Thymus (tissue), 11 donors: ENCODE measurements around the gene UCN. TPM values are rescaled to one million over a fixed set of nuclear protein-coding genes. Genes with fewer than 3 reads are reported as not detected.
"Not testable (repeated sequence)": the region's sequence is repeated elsewhere in the genome, so short reads cannot be mapped to it uniquely, and the experiment has no call there.

Experiments
- DNase-seq, 9 donors: peaks; one replicate each; pipeline ENCODE4 v3.0.0-alpha.2; 2013; ENCODE audit warnings: low spot score in 9 of 9, low read depth in 6 of 9, missing footprints in 1 of 9
- H3K27ac ChIP-seq, 2 donors: one replicate each; pipeline ENCODE4 v1.5.1; 2013; ENCODE audit warnings: control low read depth in 1 of 2, low read depth in 1 of 2, low read length in 1 of 2, mild to moderate bottlenecking in 1 of 2, moderate library complexity in 1 of 2
- H3K27me3 ChIP-seq, 2 donors: one replicate each; pipeline ENCODE4 v1.5.1; 2013; ENCODE audit warnings: low read length in 1 of 2; ENCODE audit not compliant: control insufficient read depth in 2 of 2, insufficient read depth in 1 of 2
- H3K36me3 ChIP-seq, 2 donors: one replicate each; pipeline ENCODE4 v1.5.1; 2013; ENCODE audit warnings: low read length in 1 of 2, mild to moderate bottlenecking in 1 of 2, moderate library complexity in 1 of 2; ENCODE audit not compliant: control insufficient read depth in 2 of 2, insufficient read depth in 2 of 2
- H3K4me1 ChIP-seq, 2 donors: one replicate each; pipeline ENCODE4 v1.5.1; 2013; ENCODE audit warnings: low read length in 2 of 2; ENCODE audit not compliant: control insufficient read depth in 2 of 2, insufficient read depth in 2 of 2
- H3K4me3 ChIP-seq, 2 donors: one replicate each; pipeline ENCODE4 v1.5.1; 2013; ENCODE audit warnings: low read length in 2 of 2, control low read depth in 1 of 2, mild to moderate bottlenecking in 1 of 2
- H3K9me3 ChIP-seq, 2 donors: one replicate each; pipeline ENCODE4 v1.5.1; 2013; ENCODE audit warnings: low read length in 1 of 2, mild to moderate bottlenecking in 1 of 2; ENCODE audit not compliant: control insufficient read depth in 2 of 2, insufficient read depth in 1 of 2
- WGBS: extraction: QIAGEN DNeasy Blood & Tissue Kit; methylation state at CpG from one replicate; pipeline ENCODE4 v1.1.7; 2013; 5-methylcytosine and 5-hydroxymethylcytosine counted together
- polyA plus RNA-seq: library from polyadenylated mRNA; stranded (reverse); fragments of 200-250 nt; gene quantifications from one replicate; pipeline ENCODE4 v1.2.3, GENCODE V29; 2013
- total RNA-seq: library from RNA; stranded (reverse); fragments of 120-200 nt; gene quantifications from one replicate; pipeline ENCODE4 v1.2.4, GENCODE V29; 2013
- donor health status: healthy.

Gene UCN
- total and polyA plus RNA-seq, 2 donors = 1.0 to 8.1 TPM

- H3K9me3 ChIP-seq = no peaks in the 10 kb centered on the region
- no peaks in the 10 kb centered on the region for H3K27me3 ChIP-seq
- 85% methylated on average over 8 of the region's 8 CpGs for WGBS
- no peak for DNase-seq
- no peak overlapping the region for H3K27ac ChIP-seq
- H3K4me1 ChIP-seq = peaks cover 14% of the 10 kb centered on the region in 2 donors
- H3K36me3 ChIP-seq = peaks cover 5 to 8% of the 10 kb centered on the region in 2 donors
- H3K4me3 ChIP-seq = no peak overlapping the region
These were observed 12.8 kb upstream of the UCN start for GRCh38 chr2:27320958-27321543.

GRCh38 chr2:27319839-27320238, 11.6 kb upstream of the UCN start:
- not testable (repeated sequence) for H3K27ac ChIP-seq, DNase-seq, H3K36me3 ChIP-seq, H3K4me3 ChIP-seq, H3K9me3 ChIP-seq, H3K27me3 ChIP-seq
- peaks cover 14% of the 10 kb centered on the region in 2 donors for H3K4me1 ChIP-seq
- 99% methylated on average over 15 of the region's 15 CpGs for WGBS

- WGBS = 94% methylated on average over 12 of the region's 12 CpGs
- DNase-seq = no peak
- H3K27ac ChIP-seq = no peak overlapping the region
These were observed 8.6 kb upstream of the UCN start for GRCh38 chr2:27316655-27317412.

GRCh38 chr2:27315122-27315521, 6.9 kb upstream of the UCN start:
- DNase-seq = no peak
- H3K9me3 ChIP-seq = no peaks in the 10 kb centered on the region
- no peak overlapping the region for H3K4me3 ChIP-seq
- no peak overlapping the region for H3K27ac ChIP-seq
- no peaks in the 10 kb centered on the region for H3K4me1 ChIP-seq
- 94% methylated on average over 8 of the region's 8 CpGs for WGBS
- no peaks in the 10 kb centered on the region for H3K27me3 ChIP-seq
- peaks cover 5 to 10% of the 10 kb centered on the region in 2 donors for H3K36me3 ChIP-seq

More at GRCh38 chr2:27316655-27317412, 8.6 kb upstream of the UCN start:
- Histone ChIP-seq H3K36me3 (peaks cover 5 to 8% of the 10 kb centered on the region in 2 donors), H3K4me3 (no peak overlapping the region), H3K27me3 (no peaks in the 10 kb centered on the region), H3K4me1 (no peaks in the 10 kb centered on the region), H3K9me3 (no peaks in the 10 kb centered on the region)

GRCh38 chr2:27314709-27315108, 6.5 kb upstream of the UCN start:
- Histone ChIP-seq H3K27ac (no peak overlapping the region), H3K4me1 (no peaks in the 10 kb centered on the region), H3K9me3 (no peaks in the 10 kb centered on the region), H3K4me3 (no peak overlapping the region), H3K36me3 (peaks cover 6 to 10% of the 10 kb centered on the region in 2 donors), H3K27me3 (no peaks in the 10 kb centered on the region)
- WGBS = 97% methylated on average over 9 of the region's 9 CpGs
- no peak for DNase-seq

- no peaks in the 10 kb centered on the region for H3K4me1 ChIP-seq
- no peak overlapping the region for H3K4me3 ChIP-seq
- 92% methylated on average over 8 of the region's 8 CpGs for WGBS
- no peaks in the 10 kb centered on the region for H3K9me3 ChIP-seq
- no peak for DNase-seq
- no peak overlapping the region for H3K27ac ChIP-seq
- peaks cover 0 to 2% of the 10 kb centered on the region in 2 donors for H3K27me3 ChIP-seq
- peaks cover 8 to 10% of the 10 kb centered on the region in 2 donors for H3K36me3 ChIP-seq
These were observed 5.8 kb upstream of the UCN start for GRCh38 chr2:27313882-27314645.

- H3K27ac ChIP-seq = no peak overlapping the region
- peaks cover 0 to 2% of the 10 kb centered on the region in 2 donors for H3K4me1 ChIP-seq
- H3K27me3 ChIP-seq = peaks cover 14 to 21% of the 10 kb centered on the region in 2 donors
- no peaks in the 10 kb centered on the region for H3K9me3 ChIP-seq
- peaks cover 10 to 14% of the 10 kb centered on the region in 2 donors for H3K36me3 ChIP-seq
- 98% methylated on average over 3 of the region's 3 CpGs for WGBS
- DNase-seq = no peak
- no peak overlapping the region for H3K4me3 ChIP-seq
These were observed 3.9 kb upstream of the UCN start for GRCh38 chr2:27312152-27312551.

GRCh38 chr2:27309651-27310050, 1.4 kb upstream of the UCN start:
- WGBS = 97% methylated on average over 6 of the region's 6 CpGs
- H3K36me3 ChIP-seq = peaks cover 5 to 9% of the 10 kb centered on the region in 2 donors
- H3K9me3 ChIP-seq = peaks cover 0 to 6% of the 10 kb centered on the region in 2 donors
- H3K4me3 ChIP-seq = no peak overlapping the region
- H3K4me1 ChIP-seq = peaks cover 4 to 7% of the 10 kb centered on the region in 2 donors
- no peak for DNase-seq
- peaks cover 37 to 46% of the 10 kb centered on the region in 2 donors for H3K27me3 ChIP-seq
- H3K27ac ChIP-seq = no peak overlapping the region
